SH-SY5Y (cell line): Measurements from ENCODE around the gene SNTN.

Source experiments
- GATA2 ChIP-seq: IDR thresholded peaks from 2 replicates; pipeline ENCODE4 v1.6.1; 2011; ENCODE audit warnings: mild to moderate bottlenecking, low read depth, low read length
- GATA3 ChIP-seq: IDR thresholded peaks from 2 replicates; pipeline ENCODE4 v1.6.1; 2011; ENCODE audit warnings: low read depth, mild to moderate bottlenecking, low read length, moderate library complexity

DNA sequence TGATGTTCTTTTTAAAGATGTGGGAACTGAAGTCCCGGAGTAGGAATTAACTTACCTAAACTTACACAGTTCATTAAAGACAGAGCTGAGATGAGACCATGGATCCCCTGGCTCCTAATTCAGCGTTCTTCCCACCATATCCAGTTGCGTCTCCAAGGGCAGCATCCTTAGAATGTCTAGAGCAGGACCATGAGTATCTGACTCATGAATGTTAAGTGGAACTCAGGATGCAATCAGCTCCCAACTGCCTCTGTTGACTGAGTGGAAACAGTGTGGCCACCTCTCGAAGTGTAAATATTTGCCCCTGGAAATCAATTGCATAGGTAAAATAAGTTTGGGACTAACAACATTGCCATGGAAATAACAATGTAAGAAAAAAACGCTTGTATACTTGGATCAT is 2.5 kb downstream of the SNTN start:
- TF ChIP-seq GATA3 (no peak), GATA2 (no peak)
